Endothelial cell of umbilical vein (primary cell): ENCODE data around the gene ADGRG3. TPM values are rescaled to one million over a fixed set of nuclear protein-coding genes. Genes with fewer than 3 reads are reported as not detected.

Experiments used
- BruUV-seq: library from RNA; stranded (reverse); fragments of 400-500 nt; replicated peaks from 2 replicates; lab custom pipeline; 2021; lab: Mats Ljungman, UMichigan
- CTCF ChIA-PET: fragments of 300-600, 350-600 bp; sonication (Branson Sonifier 250); formaldehyde crosslinking; loops from one replicate; lab custom pipeline; 2021; ENCODE audit warnings: antibody characterized with exemption, inconsistent platforms; lab: Charles Lee
- POLR2A ChIA-PET: fragments of 300-600, 350-600 bp; sonication (Branson Sonifier 250); formaldehyde crosslinking; loops from one replicate; lab custom pipeline; 2021; ENCODE audit warnings: antibody characterized with exemption, inconsistent platforms; lab: Charles Lee
- DNase-seq: peaks from one replicate; pipeline ENCODE4 v3.0.0-alpha.2; 2011; ENCODE audit warnings: low read depth, low spot score
- FAIRE-seq: peaks from 2 replicates; lab custom pipeline; 2011; peaks lifted over from hg19 to GRCh38; lab: Jason Lieb, UNC
- H2AFZ ChIP-seq: 2 replicates; pipeline ENCODE4 v1.6.0; 2012; ENCODE audit warnings: low read depth, low read length, control low read depth, inconsistent platforms
- H3K27ac ChIP-seq: 2 replicates; pipeline ENCODE4 v1.5.1; 2011; ENCODE audit warnings: low read depth, mild to moderate bottlenecking, control low read depth, low read length, moderate library complexity; ENCODE audit not compliant: insufficient read depth
- H3K27me3 ChIP-seq, 2 experiments: 2 replicates each; pipeline versions ENCODE4 v1.6.0 to v1.6.1; 2011; ENCODE audit warnings: low read length in 2 of 2, mixed read lengths in 1 of 2; ENCODE audit not compliant: control insufficient read depth in 2 of 2, insufficient read depth in 2 of 2
- H3K36me3 ChIP-seq, 2 experiments: 2 replicates in 1 of 2; 3 replicates in 1 of 2; pipeline ENCODE4 v1.5.1; 2011; ENCODE audit warnings: low read length in 2 of 2, mild to moderate bottlenecking in 1 of 2, moderate library complexity in 1 of 2; ENCODE audit not compliant: control insufficient read depth in 2 of 2, insufficient read depth in 2 of 2; ENCODE audit errors: extremely low read depth in 1 of 2
- H3K4me1 ChIP-seq: 3 replicates; pipeline ENCODE4 v1.5.1; 2011; ENCODE audit warnings: mild to moderate bottlenecking, low read length; ENCODE audit not compliant: control insufficient read depth, insufficient read depth; ENCODE audit errors: extremely low read depth
- H3K4me2 ChIP-seq: 2 replicates; pipeline ENCODE4 v1.6.1; 2011; ENCODE audit warnings: low read length, control low read depth, mixed read lengths; ENCODE audit not compliant: insufficient read depth
- H3K4me3 ChIP-seq, 3 experiments: fragments of 200-600 bp in 1 of 3; sonication (generic), shearing (Covaris generic) in 1 of 3; replicated peaks in 1 of 3; 2 replicates each; pipeline ENCODE4 v1.5.1; 2011 to 2016; ENCODE audit warnings: control low read depth in 3 of 3, low read length in 3 of 3, mild to moderate bottlenecking in 2 of 3, inconsistent platforms in 1 of 3, low read depth in 1 of 3, moderate library complexity in 1 of 3; ENCODE audit not compliant: insufficient read depth in 1 of 3
- H3K79me2 ChIP-seq: 2 replicates; pipeline ENCODE4 v1.6.0; 2012; ENCODE audit warnings: low read length, inconsistent platforms; ENCODE audit not compliant: control insufficient read depth, insufficient read depth
- H3K9ac ChIP-seq: replicated peaks from 2 replicates; pipeline ENCODE3; 2011; ENCODE audit warnings: low read length, control low read depth; ENCODE audit not compliant: insufficient read depth; ENCODE audit errors: extremely low read depth
- H3K9me1 ChIP-seq: replicated peaks from 3 replicates; pipeline ENCODE4 v1.6.0; 2011; ENCODE audit warnings: mild to moderate bottlenecking, low read length; ENCODE audit not compliant: control insufficient read depth, insufficient read depth; ENCODE audit errors: extremely low read depth
- H3K9me3 ChIP-seq: replicated peaks from 2 replicates; pipeline ENCODE4 v1.5.1; 2012; ENCODE audit warnings: low read length, inconsistent platforms; ENCODE audit not compliant: control insufficient read depth, insufficient read depth
- H4K20me1 ChIP-seq: replicated peaks from 2 replicates; pipeline ENCODE3; 2011; ENCODE audit warnings: mild to moderate bottlenecking, low read length; ENCODE audit not compliant: control insufficient read depth, insufficient read depth; ENCODE audit errors: extremely low read depth
- CTCF ChIP-seq, 2 donors: IDR thresholded peaks; 1 replicate in 1 of 2; 2 replicates in 1 of 2; pipeline ENCODE4 v1.5.1; 2011; ENCODE audit warnings: low read length in 2 of 2, mild to moderate bottlenecking in 2 of 2, moderate library complexity in 2 of 2, control low read depth in 1 of 2, inconsistent platforms in 1 of 2, low read depth in 1 of 2; ENCODE audit not compliant: insufficient read depth in 1 of 2; ENCODE audit errors: extremely low read depth in 1 of 2
- FOS ChIP-seq: IDR thresholded peaks from 2 replicates; pipeline ENCODE4 v1.6.1; 2011; ENCODE audit warnings: mild to moderate bottlenecking, low read length, moderate library complexity, borderline replicate concordance; ENCODE audit not compliant: insufficient read depth
- GATA2 ChIP-seq: IDR thresholded peaks from 2 replicates; pipeline ENCODE4 v1.7.0; 2011; ENCODE audit warnings: low read depth, mild to moderate bottlenecking, moderate library complexity, mixed read lengths, low read length; ENCODE audit not compliant: insufficient read length, insufficient read depth
- JUN ChIP-seq: IDR thresholded peaks from 2 replicates; pipeline ENCODE4 v1.6.1; 2011; ENCODE audit warnings: borderline replicate concordance, low read depth; ENCODE audit not compliant: insufficient read length, insufficient read depth
- MAX ChIP-seq: IDR thresholded peaks from 2 replicates; pipeline ENCODE4 v1.6.1; 2011; ENCODE audit not compliant: insufficient read depth, insufficient read length
- POLR2A ChIP-seq: IDR thresholded peaks from 2 replicates; pipeline ENCODE4 v1.6.1; 2012; ENCODE audit warnings: low read depth, mild to moderate bottlenecking, control low read depth, low read length
- POLR2AphosphoS5 ChIP-seq: IDR thresholded peaks from 2 replicates; pipeline ENCODE4 v1.6.1; 2012; ENCODE audit warnings: low read depth, mild to moderate bottlenecking, control low read depth, low read length, moderate library complexity; ENCODE audit not compliant: insufficient read depth
- dilution Hi-C: fragments of 300-500 bp; cut with MboI; formaldehyde crosslinking; loops from one replicate; pipeline ENCODE4 v1.15.0; 2019; ENCODE audit warnings: low sequenced_read_pairs; ENCODE audit not compliant: extremely low pct_ligation_motif_present
- intact Hi-C: fragments of 100-400 bp; cut with micrococcal nuclease; formaldehyde crosslinking; loops from one replicate; pipeline ENCODE4 v1.10.0; 2022
- polyA plus RNA-seq, 4 experiments: library from polyadenylated mRNA; depleted of rRNA in 3 of 4; stranded (reverse) in 3 of 4; unstranded in 1 of 4; fragments of >200 nt; gene quantifications; 2 replicates each; pipeline versions ENCODE4 v1.2.1 to v1.2.3, GENCODE V29; 2011 to 2012; ENCODE audit warnings: missing spikeins in 1 of 4
- total RNA-seq: library from RNA; stranded (reverse); gene quantifications from 2 replicates; pipeline ENCODE4 v1.2.3, GENCODE V29; 2021

The ADGRG3 gene
- total and polyA plus RNA-seq, 2 donors (not counting 3 experiments of a cell fraction or from before 2014, with no cell fraction given) = not detected

- peak; percentile 53 for DNase-seq
- no peak overlapping the region for H3K4me2 ChIP-seq
- H3K79me2 ChIP-seq = no peaks in the 10 kb centered on the region
- TF ChIP-seq POLR2A (no peak), FOS (no peak), CTCF (IDR thresholded peaks at IDR 0.05; ENCODE audit: extremely low read depth in 1 of 2, insufficient read depth in 1 of 2, low read depth in 1 of 2, low read length in 2 of 2) (peak; percentile 70 to 83)
- H3K9me1 ChIP-seq = no peaks in the 10 kb centered on the region
- H3K4me1 ChIP-seq = no peaks in the 10 kb centered on the region
- intact Hi-C loops = loop anchor here (1.0 to 2.0 kb wide), 4 partner anchors 71 to 144 kb away; no protein-coding TSS in a partner anchor
- H3K9ac ChIP-seq = no peak overlapping the region
- FAIRE-seq = no peak
- H3K36me3 ChIP-seq = no peaks in the 10 kb centered on the region
- POLR2A ChIA-PET = no interaction called here
- peaks cover 0 to 6% of the 10 kb centered on the region in 2 experiments for H3K27me3 ChIP-seq
- CTCF ChIA-PET = interaction anchor here (0.8 to 4.4 kb wide), 5 partner anchors 10 to 144 kb away, joined by 3 to 63 read pairs (median 3); no protein-coding TSS in a partner anchor
- no peak overlapping the region for H3K27ac ChIP-seq
- H2AFZ ChIP-seq = no peak overlapping the region
- dilution Hi-C loops = no loop called here
- H3K9me3 ChIP-seq = no peaks in the 10 kb centered on the region
- no peaks in the 10 kb centered on the region for H4K20me1 ChIP-seq
- no peak overlapping the region for H3K4me3 ChIP-seq
- no TSS peak for BruUV-seq
Observed at GRCh38 chr16:57720142-57720575, 52.1 kb downstream of the ADGRG3 start.

GRCh38 chr16:57721356-57722209, 53.5 kb downstream of the ADGRG3 start:
- H3K9me1 ChIP-seq = no peaks in the 10 kb centered on the region
- dilution Hi-C loops = no loop called here
- intact Hi-C loops = loop anchor here (2.0 kb wide), 1 partner anchor 121 kb away; no protein-coding TSS in a partner anchor
- no peak overlapping the region for H3K27ac ChIP-seq
- H3K4me3 ChIP-seq = no peak overlapping the region
- no peaks in the 10 kb centered on the region for H4K20me1 ChIP-seq
- TF ChIP-seq JUN (no peak), MAX (no peak), POLR2AphosphoS5 (no peak), GATA2 (no peak), CTCF (IDR thresholded peaks at IDR 0.05; ENCODE audit: extremely low read depth in 1 of 2, insufficient read depth in 1 of 2, low read depth in 1 of 2, low read length in 2 of 2) (no peak), FOS (no peak)
- POLR2A ChIA-PET = no interaction called here
- no peaks in the 10 kb centered on the region for H3K36me3 ChIP-seq
- no peaks in the 10 kb centered on the region for H3K79me2 ChIP-seq
- no peak overlapping the region for H2AFZ ChIP-seq
- CTCF ChIA-PET = interaction anchor here (0.9 to 4.4 kb wide), 3 partner anchors 131 to 145 kb away, joined by 3 to 63 read pairs (median 4); no protein-coding TSS in a partner anchor
- no peaks in the 10 kb centered on the region for H3K9me3 ChIP-seq
- FAIRE-seq (no peak), DNase-seq (no peak)
- no TSS peak for BruUV-seq
- H3K4me2 ChIP-seq = no peak overlapping the region
- H3K4me1 ChIP-seq = no peaks in the 10 kb centered on the region
- no peak overlapping the region for H3K9ac ChIP-seq
- no peaks in the 10 kb centered on the region for H3K27me3 ChIP-seq
